Femur (tissue), 1 donor: ENCODE data around the gene LDLRAD4.

ENCODE experiments used
- DNase-seq: peaks from one replicate; pipeline ENCODE4 v3.0.0-alpha.2; 2017

Gene LDLRAD4

GRCh38 chr18:13392899-13393298 is 174.3 kb downstream of the LDLRAD4 start:
- no peak for DNase-seq

DNA sequence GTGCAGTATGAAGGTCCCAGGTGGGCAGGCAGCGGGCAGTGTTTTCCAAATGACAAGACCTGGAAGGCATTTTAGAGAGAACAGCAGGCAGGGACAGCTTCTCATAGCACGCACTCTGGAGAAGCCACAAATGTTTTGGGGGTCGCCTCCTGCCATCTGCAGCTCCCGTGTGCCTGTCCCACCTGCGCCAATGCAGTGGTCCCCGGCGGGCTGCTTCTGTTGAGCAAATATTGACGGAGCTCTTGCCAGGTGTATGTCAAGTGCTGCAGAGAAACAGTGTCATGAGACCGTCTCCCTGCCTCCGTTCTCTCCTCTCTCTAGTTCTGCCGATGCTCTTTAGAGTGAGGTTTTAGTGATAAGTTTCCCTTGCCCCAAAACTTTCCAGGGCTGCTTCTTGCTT is 174.8 kb downstream of the LDLRAD4 start:
- DNase-seq, result no peak

DNA sequence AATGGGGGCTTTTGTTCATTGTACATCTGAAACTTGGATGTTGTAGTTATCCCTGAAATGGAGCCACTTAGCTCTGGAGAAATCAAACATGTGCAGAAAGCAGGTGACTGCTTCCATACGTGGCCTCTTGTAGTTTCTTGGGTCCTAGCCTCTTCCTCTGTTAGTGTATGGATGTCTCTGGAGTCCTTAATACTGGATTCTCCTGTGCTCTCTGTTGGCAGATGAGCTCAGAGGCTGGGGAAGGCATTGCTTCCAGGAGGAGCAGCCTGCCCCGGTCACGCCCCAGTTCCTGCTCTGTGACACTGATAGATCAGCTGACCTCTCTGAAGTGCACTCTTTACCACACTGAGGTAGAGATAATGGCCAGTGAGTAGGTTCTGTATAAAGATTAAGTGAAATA is 176.2 kb downstream of the LDLRAD4 start:
- DNase-seq, result no peak

GRCh38 chr18:13395577-13395976 is 177.0 kb downstream of the LDLRAD4 start:
- no peak for DNase-seq

GRCh38 chr18:13397504-13398163 is 179.1 kb downstream of the LDLRAD4 start:
- no peak for DNase-seq

GRCh38 chr18:13398631-13399030 is 180.1 kb downstream of the LDLRAD4 start:
- DNase-seq, result no peak

DNA sequence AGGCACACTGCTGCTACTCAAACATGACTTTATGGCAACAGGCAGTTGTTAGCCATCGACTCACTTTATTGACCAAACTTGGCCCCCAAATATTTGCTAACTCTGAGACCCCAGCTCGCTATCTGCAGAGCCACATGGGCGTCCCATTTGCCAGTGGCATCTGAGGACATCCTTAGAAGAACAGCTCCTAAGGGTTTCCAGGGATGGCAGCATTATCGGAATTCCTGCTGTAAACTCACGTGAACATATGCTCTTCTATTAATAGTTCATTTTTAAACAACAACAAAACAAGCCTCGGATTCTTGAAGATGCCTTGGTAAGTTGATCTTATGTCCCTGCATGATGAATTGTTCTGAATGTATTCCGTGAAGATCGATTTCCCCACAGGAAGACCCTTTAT is 181.0 kb downstream of the LDLRAD4 start:
- DNase-seq, result no peak

DNA sequence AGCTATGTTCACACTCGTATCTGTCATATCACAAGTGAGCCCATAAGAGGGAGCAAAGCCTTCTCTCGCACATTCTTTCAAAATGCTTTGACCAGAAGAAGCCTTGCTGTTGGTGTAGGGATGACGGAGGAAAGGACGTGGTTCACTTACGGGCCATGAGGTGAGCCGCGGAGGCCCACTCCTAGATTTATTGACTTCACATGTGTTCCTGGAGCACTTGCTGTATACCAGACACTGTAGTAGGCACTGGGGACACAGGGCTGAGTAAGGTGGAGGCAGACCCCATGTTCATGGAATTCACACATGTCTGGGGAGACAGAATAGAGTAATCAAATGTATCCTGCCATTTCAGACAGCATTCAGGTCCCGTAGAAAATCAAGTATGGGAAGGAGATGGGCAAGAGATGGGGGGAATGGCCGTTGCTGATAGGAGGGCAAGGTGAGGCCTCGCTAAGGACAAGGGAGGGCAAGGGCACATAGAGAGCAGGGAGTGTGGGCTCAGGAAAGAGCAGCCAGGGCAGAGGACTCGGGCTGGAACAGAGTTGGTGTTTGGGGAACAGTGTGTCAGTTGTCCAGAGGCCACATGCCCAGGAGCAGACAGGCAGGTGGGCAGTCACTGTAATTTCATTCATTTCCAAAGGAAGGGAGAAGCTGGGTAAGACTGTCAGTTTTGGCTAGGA is 182.2 kb downstream of the LDLRAD4 start:
- no peak for DNase-seq

DNA sequence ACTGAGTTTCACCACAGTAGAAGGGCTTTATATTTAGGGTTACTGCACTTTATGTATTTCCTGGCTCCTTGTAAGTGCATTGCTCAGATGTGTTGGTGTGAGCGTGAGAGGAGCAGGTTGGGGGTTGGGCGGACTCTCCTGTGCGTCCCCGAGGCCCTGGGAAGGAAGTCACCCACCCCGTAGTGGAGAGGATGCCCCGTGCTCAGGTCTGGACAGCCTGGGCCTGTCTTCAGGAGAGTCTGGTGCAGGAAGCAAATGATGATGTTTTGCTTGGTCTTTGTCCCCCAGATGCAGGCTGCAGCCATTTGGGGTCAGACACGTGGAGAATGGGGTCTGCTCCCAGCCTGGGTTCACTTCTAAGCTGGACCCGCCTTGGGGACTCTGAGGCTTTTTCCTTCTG is 182.8 kb downstream of the LDLRAD4 start:
- no peak for DNase-seq

DNA sequence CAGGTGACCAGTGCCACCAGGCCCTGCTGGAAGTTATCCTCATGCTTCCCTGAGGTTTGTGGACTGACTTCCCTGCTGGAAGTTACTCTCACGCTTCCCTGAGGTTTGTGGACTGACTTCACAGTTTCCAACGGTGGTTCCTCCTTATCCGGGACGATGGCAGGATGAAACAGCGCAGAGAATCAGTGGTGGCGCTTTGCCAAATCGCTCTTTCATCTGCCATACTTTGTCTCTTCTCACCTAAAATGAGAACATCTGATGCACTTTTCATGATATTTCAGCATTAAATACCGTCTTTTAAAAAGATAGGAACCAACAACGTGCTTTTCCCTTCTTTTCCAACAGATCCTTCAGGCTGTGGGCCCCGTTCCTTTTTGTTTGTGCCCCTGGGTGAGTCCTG is 183.3 kb downstream of the LDLRAD4 start:
- no peak for DNase-seq

GRCh38 chr18:13403786-13404549 is 185.4 kb downstream of the LDLRAD4 start:
- no peak for DNase-seq

- no peak for DNase-seq
Measured at GRCh38 chr18:13405305-13406038, 186.9 kb downstream of the LDLRAD4 start.

DNA sequence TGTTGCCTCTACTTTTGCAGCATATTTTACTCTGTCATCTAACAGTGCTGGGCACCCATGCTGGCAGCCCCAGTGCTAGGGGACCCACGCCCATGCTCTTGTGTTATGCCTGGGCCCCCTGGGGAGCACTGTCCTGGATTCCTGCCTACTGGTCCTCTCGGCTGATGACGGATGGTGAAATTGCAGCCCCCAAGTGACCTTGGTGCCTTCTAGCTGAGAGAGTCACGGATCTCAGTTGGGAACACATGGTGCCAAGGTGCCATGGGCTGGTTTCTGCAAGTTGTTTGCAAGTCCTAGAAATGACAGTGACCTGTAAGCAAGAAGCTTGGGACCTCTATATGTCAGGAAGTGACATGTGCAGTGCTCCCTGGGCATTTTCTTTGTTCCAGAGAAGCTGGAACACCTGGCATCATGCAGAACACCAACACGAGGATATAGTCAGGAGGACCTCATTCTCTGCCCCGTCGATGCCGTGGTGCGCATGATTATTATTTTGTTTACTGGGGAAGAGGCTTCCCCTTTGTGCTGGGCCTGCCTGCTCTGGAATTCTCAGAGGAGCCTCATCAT is 187.6 kb downstream of the LDLRAD4 start:
- no peak for DNase-seq

DNA sequence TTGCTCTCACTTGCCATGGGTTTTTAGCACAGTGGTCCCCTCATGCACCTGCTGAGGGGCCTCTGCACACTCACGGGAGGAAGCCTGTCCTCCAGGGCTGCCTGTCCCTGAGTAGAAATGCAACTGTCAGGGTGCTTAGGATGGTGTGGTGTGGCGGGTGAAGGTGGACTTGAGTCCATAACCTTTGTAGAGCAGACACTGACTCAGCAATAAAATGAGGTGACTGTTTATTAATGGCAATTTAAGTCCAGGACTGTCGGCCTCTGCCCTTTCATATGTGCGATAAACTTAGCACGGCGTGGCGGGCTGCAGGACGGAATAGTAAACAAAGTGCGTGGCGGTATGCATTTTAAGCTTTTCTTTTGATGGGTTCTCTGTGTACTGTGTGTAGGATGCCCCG is 188.2 kb downstream of the LDLRAD4 start:
- no peak for DNase-seq

- DNase-seq, result no peak
Measured at GRCh38 chr18:13407484-13407883, 188.9 kb downstream of the LDLRAD4 start.

- DNase-seq, result no peak
Measured at GRCh38 chr18:13409026-13409425, 190.5 kb downstream of the LDLRAD4 start.

- no peak for DNase-seq
Measured at GRCh38 chr18:13409997-13410396, 191.4 kb downstream of the LDLRAD4 start.

DNA sequence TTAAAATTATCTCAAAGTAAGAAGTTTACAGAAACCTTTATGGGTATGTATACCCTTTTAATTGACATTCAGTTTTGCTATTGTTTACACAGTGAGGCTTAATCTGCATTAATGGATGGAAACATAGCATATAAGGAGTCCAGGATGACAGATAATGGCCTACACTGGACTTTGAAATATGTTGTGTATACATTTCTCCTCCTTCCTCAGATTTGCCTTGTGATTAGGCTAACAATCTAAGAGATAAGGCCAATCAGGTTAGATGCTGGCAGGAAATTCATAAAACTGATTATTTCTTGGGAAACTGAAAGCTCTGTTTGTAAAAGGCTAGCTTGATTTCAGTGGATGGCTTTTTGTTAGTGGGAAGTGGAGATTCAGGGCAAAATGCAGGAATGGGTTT is 191.9 kb downstream of the LDLRAD4 start:
- no peak for DNase-seq

DNA sequence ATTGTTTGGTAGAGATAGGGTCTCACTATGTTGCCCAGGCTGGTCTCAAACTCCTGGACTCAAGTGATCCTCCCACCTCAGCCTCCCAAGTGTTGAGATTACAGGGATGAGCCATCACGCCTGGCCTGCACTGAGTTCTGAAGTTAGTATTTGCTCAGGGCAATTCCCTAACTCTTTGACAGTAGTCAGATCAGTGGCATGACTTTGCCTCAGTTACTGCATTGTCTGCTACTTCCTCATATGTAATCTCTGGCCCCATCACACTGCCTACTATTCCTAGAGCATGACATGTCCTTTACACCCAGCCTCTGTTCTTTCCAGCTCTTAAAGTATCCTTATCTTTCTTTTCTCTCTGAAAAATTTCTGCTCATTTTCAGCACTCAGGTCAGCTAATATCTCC is 193.5 kb downstream of the LDLRAD4 start:
- no peak for DNase-seq

DNA sequence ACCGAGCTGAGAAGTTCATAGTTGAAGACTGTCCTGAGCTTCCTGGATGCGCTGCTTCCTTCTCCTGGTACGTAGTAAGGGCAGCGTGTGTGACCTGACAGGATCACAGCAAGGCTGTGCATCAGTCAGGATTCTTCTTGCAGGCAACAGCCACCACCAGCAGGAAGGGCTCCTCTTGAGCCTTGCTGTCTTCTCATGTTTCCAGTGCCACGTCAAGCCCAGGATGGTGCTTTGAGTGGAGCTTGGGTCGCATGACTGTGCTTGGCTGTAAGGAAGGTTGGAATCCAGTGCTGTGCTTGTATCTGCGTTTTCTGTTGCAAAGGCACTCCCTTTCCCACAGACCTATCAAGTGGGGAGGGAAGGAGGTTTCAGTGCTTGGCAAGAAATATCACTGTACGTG is 194.3 kb downstream of the LDLRAD4 start:
- DNase-seq, result peak; percentile 21

GRCh38 chr18:13414102-13414501 is 195.5 kb downstream of the LDLRAD4 start:
- DNase-seq, result no peak

DNA sequence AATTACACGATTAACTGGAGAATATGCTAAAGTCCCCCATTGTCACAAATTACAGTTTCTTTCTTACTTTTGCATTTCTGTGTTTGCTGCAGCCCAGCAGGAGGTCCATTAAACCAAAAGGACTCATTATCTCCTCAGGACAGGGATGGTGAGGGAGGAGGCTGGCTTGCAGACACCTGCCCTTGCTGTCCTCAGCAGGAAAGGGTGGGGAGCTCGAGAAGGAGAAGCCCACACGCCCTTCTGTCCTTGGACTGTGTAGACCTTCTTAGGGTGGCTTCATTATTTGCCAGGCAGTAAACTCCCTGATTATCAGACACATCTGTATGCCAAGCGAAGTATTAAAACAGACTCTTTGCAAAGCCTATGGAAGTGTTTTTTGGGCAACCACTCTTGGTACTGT is 196.0 kb downstream of the LDLRAD4 start:
- DNase-seq, result no peak

DNA sequence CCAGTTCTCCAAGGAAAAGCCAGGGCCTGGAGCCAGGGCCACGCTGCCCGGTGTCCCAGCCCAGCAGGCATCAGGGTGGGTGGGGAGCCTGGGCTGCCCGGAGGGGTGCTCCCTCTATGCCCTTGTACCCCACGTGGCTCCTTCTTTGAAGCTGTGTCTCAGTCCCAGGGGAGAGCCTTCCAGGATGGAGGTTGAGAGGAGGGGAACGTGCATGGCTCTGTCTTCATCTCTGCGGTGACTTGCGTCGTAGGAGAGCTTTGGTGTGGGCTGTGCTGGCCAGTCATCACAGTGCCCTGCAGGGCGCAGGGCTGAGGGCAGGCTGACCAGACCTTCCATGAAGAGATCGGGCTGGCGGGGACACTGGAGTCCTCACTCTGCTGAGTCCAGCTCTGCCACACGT is 197.2 kb downstream of the LDLRAD4 start:
- DNase-seq, result no peak
